Measurements from ENCODE around the gene ATP5F1D.

ATP5F1D gene

DNA sequence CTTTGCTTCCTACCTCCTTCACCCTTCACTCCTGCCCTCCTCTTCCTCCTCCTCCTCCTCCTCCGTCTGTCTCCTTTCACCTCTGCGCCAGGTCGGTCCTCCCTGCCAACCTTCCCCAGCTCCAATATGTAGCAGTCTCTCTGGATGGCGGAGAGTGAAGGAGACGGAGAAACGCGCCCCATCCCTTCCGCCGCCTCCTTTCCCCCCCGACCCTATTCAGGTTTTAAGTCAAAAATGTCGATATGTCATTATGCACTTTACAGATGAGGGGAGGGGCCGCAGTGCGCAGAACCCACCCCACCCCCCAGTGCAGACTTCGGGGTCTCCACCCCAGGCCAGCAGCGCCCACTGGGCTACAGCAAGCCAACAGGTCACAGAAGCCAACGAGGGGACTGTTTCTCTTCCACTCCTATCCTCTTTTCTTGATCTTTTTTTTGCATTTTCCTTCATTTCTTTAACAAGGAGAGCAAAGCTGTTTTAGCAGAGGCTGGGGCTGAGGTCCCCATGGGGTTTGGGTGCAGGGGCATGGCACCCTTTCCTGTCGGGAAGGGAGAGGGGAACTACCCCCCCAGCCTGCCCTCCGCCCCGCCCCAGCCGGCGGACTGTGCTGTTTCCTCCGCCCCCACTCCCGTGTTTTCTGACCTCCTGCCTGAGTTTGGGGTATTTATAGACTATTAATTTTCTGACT lies 16.1 kb downstream of the ATP5F1D start:
- H3K4me3 Mint-ChIP-seq, result peak overlapping the region; percentile 30
- peak overlapping the region; percentile 35 for H3K27ac Mint-ChIP-seq
- no peaks in the 10 kb centered on the region for H3K27me3 Mint-ChIP-seq
- H3K4me1 Mint-ChIP-seq, result peaks cover 46% of the 10 kb centered on the region
- H3K9me3 Mint-ChIP-seq, result no peaks in the 10 kb centered on the region
- H3K36me3 Mint-ChIP-seq, result peaks cover 1% of the 10 kb centered on the region

DNA sequence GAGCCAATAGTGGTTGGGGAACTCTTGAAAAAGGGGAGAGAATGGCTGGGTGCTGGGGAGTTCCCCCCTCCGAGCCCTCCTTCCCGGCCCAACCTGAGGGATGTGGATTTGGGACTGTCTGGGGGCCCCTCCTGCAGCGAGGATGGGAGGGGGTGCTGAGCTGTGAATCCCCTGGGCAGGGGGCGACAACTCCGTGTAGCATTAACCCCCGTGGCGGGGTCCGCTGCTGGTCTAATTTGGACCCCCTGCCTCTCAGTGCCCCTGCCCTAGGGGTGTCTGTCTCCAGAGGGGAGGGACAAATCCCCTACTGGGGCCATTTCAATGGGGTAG lies 16.6 kb downstream of the ATP5F1D start:
- H3K4me1 Mint-ChIP-seq, result peaks cover 51% of the 10 kb centered on the region
- H3K9me3 Mint-ChIP-seq, result no peaks in the 10 kb centered on the region
- peak overlapping the region; percentile 30 for H3K4me3 Mint-ChIP-seq
- H3K27ac Mint-ChIP-seq, result no peak overlapping the region
- peaks cover 1% of the 10 kb centered on the region for H3K36me3 Mint-ChIP-seq
- H3K27me3 Mint-ChIP-seq, result no peaks in the 10 kb centered on the region

DNA sequence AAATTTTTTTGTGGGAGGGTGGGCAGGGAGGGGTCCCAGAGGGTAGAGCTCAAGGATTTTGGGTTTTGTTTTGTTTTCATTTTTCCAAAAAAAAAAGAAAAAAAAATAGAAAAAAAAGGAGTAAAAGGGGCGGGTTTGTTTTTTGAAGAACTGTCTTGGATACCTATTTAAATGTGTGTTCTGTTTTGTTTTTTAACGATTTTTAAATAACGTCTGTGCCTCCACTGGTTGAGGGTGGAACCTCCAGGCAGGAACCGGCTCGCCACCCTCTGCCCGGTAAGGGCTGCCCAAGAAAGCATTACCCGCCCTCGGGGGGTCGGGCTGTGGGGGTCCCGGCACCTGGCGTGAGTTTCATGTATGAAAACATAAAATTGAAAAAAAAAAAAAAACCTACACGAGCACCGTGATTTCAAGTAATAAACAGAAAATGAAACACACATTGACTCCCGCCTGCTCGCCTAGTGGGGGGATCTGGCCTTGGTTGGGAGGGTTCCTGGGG lies 17.2 kb downstream of the ATP5F1D start:
- Mint-ChIP-seq H3K4me1 (peaks cover 50% of the 10 kb centered on the region), H3K36me3 (peaks cover 1% of the 10 kb centered on the region), H3K4me3 (peak overlapping the region; percentile 86), H3K27me3 (no peaks in the 10 kb centered on the region), H3K27ac (peak overlapping the region; percentile 92), H3K9me3 (no peaks in the 10 kb centered on the region)

DNA sequence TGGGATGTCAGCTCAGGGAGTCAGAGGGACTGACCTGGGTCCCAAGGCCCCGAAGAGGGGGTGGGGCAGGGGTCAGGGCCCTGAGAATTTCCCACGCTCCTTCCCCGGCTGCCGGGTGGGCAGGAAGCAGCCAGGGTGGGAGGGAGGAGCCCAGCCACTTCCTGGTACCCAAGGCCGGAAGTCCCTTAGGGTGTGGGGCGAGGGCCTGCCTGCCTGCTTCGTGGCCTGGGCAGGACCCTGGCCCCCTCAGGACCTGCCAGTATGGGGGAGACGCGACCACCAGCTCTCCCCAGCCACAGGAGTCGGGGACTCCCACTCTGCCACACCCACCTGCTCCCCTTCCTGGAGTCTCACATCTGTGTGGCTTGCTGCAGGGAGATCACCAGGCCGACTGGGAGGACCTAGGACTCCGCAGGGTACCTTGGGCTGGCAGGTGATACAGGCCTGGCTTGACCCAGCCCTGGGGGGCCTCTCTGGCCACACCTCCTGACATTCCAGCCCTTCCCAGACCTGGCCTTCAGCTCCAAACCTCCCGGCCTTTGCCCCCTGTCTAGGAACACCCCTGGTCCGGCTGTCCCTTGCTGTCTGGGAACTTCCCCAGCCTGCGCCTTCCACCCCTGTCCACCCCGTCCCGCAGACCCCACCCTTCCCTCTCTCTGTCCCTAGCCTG lies 17.8 kb downstream of the ATP5F1D start:
- Mint-ChIP-seq H3K4me1 (peaks cover 50% of the 10 kb centered on the region), H3K27me3 (no peaks in the 10 kb centered on the region), H3K9me3 (no peaks in the 10 kb centered on the region), H3K4me3 (peak overlapping the region; percentile 86), H3K36me3 (peaks cover 1% of the 10 kb centered on the region), H3K27ac (peak overlapping the region; percentile 92)

DNA sequence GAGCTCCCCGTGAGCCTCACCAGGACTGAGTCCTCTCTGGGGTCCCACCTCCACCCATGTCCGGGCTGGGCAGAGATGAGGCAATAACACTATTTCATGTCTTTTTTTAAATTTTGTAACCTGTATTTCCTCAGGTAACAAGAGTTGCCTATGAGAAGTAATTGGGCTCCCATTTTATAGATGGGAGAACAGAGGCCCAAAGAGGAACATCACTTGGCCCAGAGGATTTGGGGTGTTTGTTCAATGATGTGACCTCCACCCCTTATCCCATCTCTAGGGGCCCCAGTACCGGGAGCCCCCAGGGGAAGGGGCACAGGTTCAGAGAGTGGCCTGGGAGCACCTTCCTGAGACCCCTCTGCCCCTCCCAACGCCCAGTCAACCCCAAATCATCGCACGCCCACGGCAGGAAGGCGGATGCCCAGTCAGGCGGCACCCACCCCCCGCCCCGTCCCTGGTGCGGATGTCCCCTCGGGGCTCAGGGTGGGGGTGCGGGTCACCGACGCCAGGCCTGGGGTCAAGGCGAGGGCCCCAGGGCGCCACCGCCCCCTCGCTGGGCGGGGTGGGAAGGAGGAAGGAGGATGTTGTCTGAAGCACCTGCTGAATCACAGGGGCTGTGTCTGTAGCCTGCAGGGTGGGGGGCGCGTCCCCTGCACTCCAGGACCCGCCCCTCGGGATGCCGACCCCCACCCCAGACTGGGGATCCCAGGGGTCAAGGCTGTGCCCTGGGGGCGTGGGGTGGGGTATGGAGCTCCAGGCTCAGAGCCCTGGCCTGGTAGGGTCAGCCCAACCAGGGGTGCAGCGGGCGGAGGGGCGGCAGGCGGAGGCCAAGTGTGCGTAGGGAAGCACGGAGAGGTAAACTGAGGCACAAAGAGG lies 18.6 kb downstream of the ATP5F1D start:
- H3K27me3 Mint-ChIP-seq, result no peaks in the 10 kb centered on the region
- H3K4me3 Mint-ChIP-seq, result peak overlapping the region; percentile 86
- peaks cover 1% of the 10 kb centered on the region for H3K36me3 Mint-ChIP-seq
- no peaks in the 10 kb centered on the region for H3K9me3 Mint-ChIP-seq
- H3K4me1 Mint-ChIP-seq, result peaks cover 48% of the 10 kb centered on the region
- H3K27ac Mint-ChIP-seq, result peak overlapping the region; percentile 92

DNA sequence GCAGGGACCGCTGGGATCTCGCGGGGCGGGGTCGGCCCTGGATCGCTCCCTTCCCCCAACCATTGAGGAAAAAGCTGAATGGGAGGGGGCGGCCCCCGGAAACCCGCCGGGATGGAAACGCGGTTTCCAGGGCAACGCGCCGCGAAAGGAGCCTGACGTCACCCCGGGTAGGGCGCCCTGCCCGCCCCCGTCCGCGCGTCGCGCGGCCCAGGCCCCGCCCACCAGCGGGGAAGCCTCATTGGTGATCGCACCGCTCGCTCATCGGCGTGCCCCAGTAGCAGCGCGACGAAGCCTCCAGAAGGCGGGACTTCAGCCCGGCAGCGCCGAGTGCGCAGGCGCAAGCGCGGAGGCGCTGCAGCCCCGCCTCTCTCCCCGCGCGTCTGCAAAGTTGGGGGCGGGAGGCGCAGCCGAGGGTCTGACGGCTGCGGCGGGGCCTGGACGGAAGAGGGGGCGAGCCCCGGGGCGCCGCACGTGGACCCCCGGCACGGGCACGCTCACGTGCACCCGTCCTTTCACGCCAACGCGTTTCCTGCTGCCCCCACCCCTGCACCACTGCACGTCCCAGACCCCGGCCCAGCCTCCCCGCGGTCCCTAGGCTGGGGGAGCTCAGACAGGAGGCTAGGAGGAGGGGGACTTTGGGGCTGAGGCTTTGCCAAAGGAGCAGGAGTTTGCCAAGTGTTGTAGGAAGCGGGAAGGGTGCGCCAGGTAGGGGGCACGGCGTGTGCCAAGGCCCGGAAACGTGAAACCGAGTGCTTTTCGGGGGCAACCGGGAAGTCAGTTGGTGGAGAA lies 19.4 kb downstream of the ATP5F1D start:
- Mint-ChIP-seq H3K27me3 (no peaks in the 10 kb centered on the region), H3K4me1 (peaks cover 54% of the 10 kb centered on the region), H3K36me3 (peaks cover 1% of the 10 kb centered on the region), H3K27ac (peak overlapping the region; percentile 88), H3K4me3 (peak overlapping the region; percentile 96), H3K9me3 (no peaks in the 10 kb centered on the region)

DNA sequence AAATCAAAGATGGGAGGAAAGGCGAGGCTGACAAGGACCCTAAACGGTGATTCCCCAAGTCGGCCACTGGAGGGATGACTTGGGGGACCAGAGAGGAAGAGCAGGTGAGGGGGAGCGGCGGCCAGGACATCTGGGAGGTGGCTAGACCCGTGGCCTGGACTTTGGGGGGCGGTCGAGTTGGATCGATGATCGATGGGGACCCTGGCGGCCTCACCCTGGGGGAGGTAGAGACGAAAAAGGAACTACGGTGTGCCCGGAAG lies 19.9 kb downstream of the ATP5F1D start:
- Mint-ChIP-seq H3K4me1 (peaks cover 55% of the 10 kb centered on the region), H3K27me3 (no peaks in the 10 kb centered on the region), H3K4me3 (peak overlapping the region; percentile 96), H3K27ac (peak overlapping the region; percentile 88), H3K36me3 (peaks cover 1% of the 10 kb centered on the region), H3K9me3 (no peaks in the 10 kb centered on the region)

DNA sequence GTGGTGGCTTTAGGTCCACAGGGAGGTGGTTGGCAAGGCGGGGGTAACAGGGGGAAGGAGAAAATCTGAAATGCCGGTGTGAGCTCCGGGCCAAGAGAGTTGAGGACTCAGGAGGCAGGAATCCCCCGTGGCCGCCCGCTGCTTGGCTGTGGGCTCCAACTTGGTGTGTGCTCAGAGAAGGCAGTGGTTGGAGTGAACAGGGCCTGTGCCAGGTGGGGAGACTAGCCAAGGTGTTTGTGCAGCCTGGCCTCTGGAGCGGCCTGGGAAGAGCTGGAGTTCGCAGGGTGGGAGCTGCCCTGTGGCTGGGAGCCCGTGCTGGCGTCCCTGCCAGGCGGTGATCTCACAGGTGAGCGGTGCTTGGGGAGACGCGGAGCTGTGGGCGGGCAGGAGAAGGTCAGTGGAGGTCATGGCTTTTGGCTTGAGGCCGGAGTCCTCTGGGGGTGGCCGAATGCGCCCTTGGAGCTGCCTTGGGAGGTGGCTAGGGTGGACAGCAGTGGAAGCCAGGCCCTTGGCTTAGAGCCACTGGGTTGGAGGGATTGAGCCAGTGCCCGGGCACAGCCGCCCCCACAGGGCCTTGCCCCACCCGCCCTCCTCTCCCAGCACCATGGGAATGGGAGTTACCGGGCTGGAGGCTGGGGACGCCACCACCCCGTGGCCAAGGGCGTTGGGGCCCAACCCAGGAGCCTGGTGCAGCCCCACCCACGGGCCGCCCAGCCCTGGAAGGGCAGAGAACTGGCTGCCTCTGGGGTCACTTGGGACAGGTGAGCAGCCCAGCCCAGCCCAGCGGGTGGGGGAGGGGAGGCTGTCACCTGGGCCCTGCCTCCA lies 20.5 kb downstream of the ATP5F1D start:
- peak overlapping the region; percentile 88 for H3K27ac Mint-ChIP-seq
- H3K4me3 Mint-ChIP-seq, result peak overlapping the region; percentile 96
- H3K27me3 Mint-ChIP-seq, result no peaks in the 10 kb centered on the region
- peaks cover 1% of the 10 kb centered on the region for H3K36me3 Mint-ChIP-seq
- H3K4me1 Mint-ChIP-seq, result peaks cover 55% of the 10 kb centered on the region
- no peaks in the 10 kb centered on the region for H3K9me3 Mint-ChIP-seq

DNA sequence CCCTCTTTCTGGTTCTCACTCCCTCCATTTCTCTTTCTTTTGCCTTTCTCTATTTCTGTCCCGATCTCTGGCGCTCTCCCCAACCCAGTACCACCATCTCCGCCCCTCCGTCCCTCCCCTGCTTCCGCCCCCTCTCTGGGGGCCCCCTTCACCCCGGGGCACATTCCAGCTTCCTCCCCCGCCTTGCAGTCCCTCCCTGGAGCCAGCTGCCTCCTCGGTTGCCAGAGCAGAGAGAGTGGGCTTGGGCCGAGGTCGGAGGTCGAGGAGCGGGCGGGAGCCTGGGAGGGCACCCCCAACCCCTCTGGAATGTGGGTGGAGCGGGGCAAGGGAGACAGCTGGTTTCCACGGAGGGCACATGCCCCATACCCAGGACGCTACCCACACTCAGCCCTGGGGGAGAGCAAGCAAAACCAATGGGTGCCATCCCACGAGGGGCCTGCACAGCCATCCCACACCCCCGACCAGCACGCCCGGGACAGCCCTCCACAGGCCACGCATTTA lies 21.1 kb downstream of the ATP5F1D start:
- H3K9me3 Mint-ChIP-seq, result no peaks in the 10 kb centered on the region

DNA sequence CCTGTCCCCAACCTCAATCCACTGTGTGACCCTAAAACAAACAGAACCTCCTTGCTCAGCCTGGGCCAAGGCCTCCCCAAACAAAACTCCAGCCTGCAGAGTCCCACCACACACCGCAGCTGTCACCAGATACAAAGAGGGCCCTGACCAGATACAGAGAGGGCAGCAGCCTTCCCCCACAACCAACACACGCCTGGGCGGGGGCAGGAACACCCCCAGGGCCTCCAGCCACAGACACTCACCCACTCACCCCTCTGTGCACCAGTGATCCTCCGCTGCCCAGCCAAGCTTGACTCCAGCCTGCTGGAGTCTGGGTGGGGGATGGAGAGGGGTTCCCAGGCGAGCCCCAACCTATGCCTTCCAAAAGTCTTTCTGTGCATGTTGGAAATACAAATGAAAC lies 21.6 kb downstream of the ATP5F1D start:
- Mint-ChIP-seq H3K27me3 (no peaks in the 10 kb centered on the region), H3K4me3 (peak overlapping the region; percentile 15), H3K36me3 (no peaks in the 10 kb centered on the region), H3K9me3 (no peaks in the 10 kb centered on the region), H3K27ac (peak overlapping the region; percentile 23), H3K4me1 (peaks cover 54% of the 10 kb centered on the region)

More for the DNA sequence above, 21.1 kb downstream of the ATP5F1D start:
- Mint-ChIP-seq H3K36me3 (peaks cover 1% of the 10 kb centered on the region), H3K27me3 (no peaks in the 10 kb centered on the region), H3K4me3 (peak overlapping the region; percentile 42), H3K4me1 (peaks cover 56% of the 10 kb centered on the region), H3K27ac (no peak overlapping the region)

DNA sequence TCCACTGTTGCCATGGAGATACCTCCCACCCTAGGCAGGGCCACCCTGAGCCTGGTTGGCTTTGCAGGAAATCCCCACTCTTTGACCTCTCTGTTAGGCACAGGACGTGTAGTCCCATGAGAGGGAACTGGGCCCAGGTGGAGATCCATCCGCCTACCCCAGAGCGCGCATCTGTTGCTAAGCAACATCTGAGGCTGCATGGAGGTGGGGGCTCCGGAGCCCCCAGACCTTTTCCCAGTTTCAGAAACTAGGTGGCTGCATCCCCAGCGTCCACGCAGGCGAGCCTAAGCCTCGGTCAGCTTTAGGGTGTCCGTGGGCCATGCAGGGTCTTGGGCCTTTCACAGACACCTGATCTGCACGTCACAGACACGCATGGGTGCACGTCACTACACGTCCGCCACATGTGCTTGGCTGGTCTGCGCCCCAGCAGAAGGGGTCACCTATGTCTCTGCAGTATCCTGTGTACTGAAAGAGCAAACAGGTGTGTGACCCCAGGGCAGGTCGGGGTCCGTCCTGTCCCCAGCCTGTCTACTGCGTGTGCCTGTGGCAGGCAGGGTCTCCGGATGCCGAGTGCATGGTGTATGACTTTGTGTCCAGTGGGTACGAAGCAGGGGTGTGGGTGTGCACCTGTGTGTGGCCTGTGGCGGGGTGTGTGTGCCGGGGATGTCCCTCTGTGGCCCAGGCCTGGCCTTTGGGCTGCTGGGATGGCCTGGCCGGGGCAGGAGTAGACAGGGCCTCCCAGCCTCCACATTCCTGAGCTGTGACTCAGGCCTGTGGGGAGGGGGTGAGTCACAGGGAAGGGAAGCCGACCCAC lies 23.5 kb downstream of the ATP5F1D start:
- Mint-ChIP-seq H3K36me3 (peaks cover under 1% of the 10 kb centered on the region), H3K27me3 (no peaks in the 10 kb centered on the region), H3K4me3 (peak overlapping the region; percentile 59), H3K9me3 (no peaks in the 10 kb centered on the region), H3K4me1 (peaks cover 48% of the 10 kb centered on the region), H3K27ac (peak overlapping the region; percentile 70)

DNA sequence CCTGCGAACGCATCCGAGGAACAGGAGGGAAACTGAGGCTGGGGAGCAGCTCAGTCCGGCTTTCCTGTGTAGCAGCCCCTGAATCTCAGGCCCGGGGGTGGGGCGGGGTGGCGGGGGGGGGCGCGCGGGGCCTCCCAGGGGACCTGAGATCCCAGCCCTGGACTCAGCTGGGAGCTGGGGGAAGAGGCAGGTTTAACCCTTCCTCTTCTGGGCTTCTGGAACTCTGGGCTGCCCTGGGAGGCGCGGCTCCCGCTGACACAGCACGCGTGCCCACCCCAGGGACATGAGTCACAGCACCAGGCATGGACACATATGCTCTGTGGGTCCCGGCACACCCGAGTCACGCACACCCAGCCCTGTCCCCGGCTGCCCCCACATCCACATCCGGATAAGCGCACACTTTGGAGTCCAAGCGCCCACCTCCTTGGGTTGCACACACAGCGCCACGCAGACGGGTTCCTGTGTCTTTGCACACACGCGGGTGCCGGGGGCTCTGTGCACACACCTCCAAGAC lies 24.1 kb downstream of the ATP5F1D start:
- peak overlapping the region; percentile 23 for H3K4me3 Mint-ChIP-seq
- peak overlapping the region; percentile 23 for H3K27ac Mint-ChIP-seq
- H3K4me1 Mint-ChIP-seq, result peaks cover 54% of the 10 kb centered on the region
- H3K36me3 Mint-ChIP-seq, result peaks cover 5% of the 10 kb centered on the region
- H3K27me3 Mint-ChIP-seq, result no peaks in the 10 kb centered on the region
- H3K9me3 Mint-ChIP-seq, result no peaks in the 10 kb centered on the region

DNA sequence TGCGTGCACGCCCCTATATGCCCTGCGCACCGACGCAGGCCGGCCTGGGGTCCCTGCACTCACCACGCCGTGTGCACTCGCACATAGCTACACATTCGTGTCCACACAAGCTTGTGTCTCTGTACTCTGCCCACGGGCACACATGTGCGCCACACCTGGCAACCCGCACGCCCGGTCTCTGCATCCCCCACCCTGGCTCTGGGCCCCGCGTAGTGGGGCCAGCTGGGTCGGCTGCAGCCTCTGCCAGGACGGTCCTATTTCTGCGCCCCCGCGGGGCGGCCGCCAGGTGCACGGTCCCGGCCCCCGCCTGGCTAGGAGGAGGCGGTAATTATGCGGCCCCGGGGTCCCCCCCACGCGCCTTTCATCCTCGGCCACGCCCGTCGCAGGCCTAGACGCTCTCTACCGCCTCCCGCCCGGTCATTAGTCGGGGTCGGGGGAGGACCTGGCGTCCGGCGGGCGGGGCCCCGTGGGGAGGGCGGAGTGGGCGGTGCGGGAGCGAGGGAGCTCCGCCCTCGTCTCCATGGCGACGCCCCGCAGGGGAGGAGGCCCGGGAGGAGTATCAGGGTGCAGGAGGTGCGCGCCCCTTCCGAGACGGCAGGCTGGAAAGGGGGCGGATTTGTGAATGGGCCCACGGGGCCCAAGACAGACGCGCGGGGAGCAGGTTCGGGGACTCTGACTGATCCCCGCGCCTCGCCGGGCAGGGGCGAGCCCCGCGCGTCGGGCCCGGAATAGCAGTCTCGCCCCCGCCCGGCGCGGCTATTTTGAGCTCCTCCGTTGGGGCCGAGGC lies 24.8 kb downstream of the ATP5F1D start:
- H3K9me3 Mint-ChIP-seq, result no peaks in the 10 kb centered on the region
- no peaks in the 10 kb centered on the region for H3K27me3 Mint-ChIP-seq
- peak overlapping the region; percentile 23 for H3K4me3 Mint-ChIP-seq
- no peak overlapping the region for H3K27ac Mint-ChIP-seq
- H3K36me3 Mint-ChIP-seq, result peaks cover 11% of the 10 kb centered on the region
- peaks cover 59% of the 10 kb centered on the region for H3K4me1 Mint-ChIP-seq

Data from activated naive CD4-positive, alpha-beta T cell treated with anti-CD3 and anti-CD28 coated beads, Interleukin-2, amount 50 U/mL, for 24 hours (primary cell).